NOMO-1 treated with dmso at 0.1 percent for 144 hours (cell line): ENCODE measurements around the gene ZNF185.
"Not testable (repeated sequence)": the region's sequence is repeated elsewhere in the genome, so short reads cannot be mapped to it uniquely, and the experiment has no call there.

Source experiments
- DNase-seq: peaks from one replicate; lab custom pipeline; 2025; ENCODE audit not compliant: unreplicated experiment; lab: John Stamatoyannopoulos, UW

ZNF185 gene

DNA sequence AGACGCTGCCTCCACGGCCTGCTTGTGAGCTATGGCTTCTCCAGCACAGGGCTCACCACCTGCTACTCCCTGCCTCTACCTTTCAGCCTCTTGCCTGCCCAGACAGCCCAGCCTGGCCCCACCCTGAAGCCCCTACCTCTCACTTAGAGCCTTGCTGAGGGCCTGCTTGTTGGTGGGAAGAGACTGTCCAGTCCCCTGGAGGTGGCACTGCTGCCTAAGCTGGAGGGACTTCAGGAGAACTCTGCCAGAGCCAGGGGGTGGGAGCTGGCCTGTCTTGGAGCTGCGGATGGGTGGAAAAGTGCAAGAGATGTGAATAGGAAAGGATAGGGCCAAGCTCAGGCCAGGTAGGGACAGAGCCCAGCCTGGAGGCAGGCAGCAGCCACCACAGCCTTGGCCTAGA is 2.7 kb upstream of the ZNF185 start:
- no peak for DNase-seq

DNA sequence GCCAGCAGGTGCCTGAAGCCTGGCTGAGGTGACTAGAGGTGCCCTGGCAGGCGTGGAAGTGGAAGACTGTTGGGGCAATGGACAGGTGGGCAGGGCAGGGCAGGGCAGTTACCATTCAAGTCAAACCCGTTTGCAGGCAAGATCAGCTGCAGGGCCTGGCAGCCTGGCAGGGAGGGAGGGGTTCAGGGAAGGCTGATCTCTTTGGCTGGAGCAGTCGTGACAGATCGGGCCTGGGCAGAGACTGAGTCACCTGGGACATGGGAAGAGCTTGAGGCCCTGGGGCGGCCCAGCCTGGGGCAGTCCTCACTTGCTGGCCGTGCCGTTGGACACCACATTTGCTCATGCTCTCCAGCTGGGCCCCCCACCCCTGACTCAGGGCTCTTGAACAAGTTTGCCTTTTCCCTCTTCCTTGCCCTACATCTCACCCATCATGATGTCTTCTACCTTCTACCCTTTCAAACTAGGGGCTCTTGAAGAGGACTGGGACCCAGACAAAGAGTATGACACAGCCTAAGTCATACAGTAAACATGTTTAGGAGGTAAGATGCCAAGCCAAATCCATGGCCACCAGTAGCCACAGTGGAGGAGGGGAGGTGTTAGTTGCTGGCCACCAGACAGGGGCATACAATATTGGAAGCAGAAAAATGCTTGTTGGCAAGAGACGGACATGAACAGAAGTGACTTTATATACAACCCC is 2.0 kb upstream of the ZNF185 start:
- no peak for DNase-seq

DNA sequence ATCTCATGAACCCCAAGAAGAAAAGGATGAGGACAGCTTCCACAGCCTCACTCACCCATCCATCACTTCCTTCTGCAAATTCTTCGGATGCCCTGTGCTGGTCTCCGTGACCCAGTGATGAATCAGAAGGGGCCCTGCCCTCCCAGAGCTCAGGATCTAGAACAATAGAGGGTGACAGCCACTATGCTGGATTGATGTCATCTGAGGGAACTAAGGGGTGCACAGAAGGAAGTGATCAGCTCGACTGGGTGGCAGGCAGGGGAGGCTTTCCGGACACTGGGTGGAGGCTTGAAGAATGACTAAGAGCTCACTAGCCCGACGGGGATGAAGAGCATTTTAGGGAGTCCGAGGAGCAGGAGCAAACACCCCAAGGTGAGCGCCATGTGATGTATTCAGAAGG is 1.4 kb upstream of the ZNF185 start:
- DNase-seq = no peak

DNA sequence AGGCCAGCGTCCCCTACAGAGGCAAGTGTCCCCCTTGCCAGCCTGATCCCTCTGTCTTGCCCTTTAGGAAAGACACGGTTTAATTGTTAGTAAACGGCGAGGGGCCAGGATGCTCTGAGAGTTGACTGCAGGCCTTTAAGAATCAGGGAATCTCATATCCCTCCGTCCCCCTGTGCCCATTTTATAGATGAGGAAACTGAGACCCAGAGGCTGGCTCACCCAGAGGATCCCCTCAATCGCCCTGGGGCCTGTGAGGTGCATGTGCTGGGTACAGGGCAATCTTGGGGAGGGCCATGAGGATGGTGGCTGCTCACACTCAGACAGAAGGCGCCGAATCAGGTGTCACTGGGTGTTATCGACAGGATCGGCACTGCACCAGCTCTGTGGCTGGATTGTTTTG is 575 bp downstream of the ZNF185 start:
- no peak for DNase-seq

DNA sequence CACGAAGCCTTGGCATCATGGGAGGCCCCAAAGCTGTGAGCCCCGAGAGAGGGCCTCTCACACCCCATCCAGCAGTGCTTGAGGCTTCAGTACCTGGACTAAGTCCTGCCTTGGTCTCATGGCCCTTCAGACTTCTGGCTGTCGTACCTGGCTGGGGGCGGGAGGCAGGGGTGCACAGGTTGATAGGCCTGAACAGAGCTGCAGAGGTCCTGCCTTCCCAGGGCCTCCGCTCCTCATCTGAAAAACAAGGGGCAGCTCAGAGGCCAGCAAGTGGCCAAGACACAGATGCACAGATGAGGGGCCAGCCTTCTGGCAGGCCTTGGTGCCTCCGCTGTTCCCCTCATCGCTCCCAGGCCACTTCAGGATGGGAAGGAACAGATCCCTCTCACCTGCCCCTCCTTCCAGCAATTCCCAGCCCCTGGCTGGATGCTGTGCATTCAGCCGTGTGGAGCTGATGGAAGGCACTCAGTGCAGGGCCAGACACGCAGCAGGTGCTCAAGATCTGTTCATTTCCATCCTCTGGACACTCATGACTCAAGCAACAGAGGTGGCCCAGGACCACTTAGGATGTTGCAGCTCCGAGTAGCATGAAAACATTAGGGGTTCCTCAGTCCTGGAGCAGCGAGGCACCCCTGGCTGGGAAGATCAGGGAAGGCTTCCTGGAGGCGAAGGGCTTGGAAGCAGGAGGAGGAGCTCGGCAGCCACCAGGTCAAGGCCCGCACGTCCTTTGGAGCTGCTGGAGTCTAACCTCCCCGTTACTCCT is 1.4 kb downstream of the ZNF185 start:
- no peak for DNase-seq

DNA sequence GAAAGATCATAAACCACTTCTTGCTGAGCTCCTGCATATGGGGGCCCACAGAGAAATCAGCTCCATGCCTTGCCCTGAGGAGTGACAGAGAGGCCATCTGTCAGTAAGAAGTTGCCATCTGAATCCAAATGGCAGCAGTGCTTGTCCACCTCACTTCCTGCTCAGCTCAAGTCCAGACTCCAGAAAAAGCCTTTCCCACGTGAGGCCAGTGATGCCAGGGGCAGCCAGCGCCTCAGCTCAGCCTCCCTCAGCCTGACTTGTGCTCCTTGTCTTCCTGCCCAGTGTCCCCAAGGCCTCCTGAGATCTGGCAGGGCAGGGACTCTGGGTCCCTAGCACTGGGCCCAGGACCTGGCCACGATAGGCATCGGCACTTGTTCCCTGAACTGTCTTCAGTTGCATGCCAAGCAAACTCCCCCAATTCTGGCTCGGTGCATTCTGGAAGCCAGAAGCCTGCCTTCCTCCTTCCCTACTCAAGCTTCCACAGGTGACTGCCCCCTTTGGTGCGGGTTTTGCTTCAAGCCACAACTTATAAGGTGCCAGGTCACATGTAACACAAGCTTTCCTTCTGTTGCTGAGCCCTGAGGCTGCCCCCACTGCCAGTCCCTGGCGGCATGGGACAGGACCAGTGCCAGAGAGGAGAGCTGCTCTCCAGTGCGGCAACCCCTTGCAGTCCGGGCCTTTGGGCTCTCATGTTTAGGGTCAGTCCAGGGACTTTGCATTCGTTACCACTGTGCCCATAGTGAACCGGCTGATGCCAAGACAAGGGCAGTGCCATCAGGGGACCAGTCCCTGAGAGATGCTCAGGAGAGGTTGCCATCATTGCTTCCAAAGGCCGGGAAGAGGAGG is 2.2 kb downstream of the ZNF185 start:
- no peak for DNase-seq

DNA sequence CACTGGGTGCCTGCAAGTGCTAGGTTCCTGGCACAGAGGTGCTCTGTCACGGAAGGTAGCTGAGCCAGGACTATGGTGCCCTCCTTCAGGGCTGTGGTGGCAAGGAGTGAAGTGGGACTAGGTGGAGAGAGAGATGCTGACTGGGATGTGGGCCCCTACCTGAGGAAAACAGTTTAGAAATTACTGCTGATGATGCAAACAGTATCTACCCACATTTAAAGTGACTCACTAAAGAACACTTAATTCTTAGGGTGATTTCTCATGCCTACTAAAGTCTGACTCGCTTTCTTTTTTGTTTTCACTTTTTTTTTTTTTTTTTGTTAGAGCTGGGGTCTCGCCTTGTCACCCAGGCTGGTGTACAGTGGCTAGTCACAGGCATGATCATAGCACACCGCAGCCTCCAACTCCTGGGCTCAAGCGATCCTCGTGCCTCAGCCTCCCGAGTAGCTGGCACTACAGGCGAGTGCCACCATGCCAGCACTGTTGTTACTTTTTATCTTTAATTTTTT is 3.1 kb downstream of the ZNF185 start:
- DNase-seq = no peak

DNA sequence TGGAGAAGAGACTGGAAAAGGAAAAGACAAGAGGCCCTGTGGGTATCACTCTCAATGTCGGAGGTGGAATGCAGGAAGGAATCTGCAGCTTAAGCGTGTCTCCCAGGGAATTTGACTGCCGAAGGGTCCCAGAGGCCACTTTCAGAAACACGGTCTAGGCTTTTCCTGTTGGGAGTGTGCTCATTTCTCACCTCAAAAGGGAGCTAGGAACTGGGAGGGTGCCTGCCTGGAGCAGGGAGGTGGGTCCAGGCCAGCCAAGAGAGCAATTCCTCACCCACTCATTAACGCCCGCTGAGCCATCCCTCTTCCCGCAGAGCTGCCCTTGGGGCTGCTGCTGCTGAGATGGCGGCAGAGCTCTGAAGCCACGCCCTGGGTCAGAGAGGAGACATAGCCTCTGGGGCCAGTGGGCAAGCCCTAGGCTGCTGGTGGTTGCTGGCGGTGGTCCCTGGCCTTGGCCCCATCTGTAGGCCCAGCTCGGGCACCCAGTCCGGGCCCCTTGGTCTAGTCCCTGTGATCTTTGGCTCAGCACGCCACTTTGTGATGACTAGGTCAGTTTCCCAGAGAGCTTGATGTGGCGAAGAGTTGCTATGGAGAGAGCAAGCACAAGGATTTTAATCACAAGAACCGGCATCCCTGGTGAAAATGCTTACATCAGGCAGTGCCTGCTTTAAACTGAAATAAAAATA is 4.1 kb downstream of the ZNF185 start:
- no peak for DNase-seq

DNA sequence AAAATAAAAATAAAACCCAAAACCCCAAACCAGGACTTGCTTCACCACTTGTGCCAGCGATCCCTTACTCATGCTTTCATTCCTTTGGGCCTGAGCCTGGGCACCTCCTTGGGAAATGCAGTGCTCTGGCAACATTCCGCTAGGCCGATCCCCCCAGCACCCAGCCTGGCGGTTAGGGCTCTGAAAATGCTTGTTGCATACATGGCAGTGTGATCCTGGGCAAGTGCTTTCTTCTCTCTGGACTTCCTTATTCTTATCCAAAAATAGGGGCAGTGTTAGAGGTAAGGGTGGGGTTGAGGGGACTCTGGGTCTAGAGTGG is 4.6 kb downstream of the ZNF185 start:
- DNase-seq = no peak

DNA sequence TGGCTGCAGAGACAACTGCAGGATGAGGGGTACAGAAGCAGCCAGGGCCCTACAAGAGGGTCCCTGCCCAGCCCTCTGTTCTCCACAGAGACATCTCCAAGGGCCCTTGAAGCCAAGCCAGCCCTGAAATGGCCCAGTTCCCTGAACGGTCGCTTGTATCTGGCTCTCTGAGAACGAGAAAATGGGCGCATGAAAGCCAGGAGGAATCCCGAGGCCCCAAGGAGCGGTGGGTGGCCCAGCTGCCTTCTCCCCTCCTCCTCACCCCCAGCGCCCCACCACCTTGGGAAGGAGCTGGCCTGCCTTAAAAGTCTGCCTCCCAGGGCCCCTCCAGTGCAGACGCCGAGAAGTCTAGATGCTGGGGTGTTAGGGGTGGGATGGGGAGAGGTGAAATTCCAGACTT is 5.7 kb downstream of the ZNF185 start:
- no peak for DNase-seq

DNA sequence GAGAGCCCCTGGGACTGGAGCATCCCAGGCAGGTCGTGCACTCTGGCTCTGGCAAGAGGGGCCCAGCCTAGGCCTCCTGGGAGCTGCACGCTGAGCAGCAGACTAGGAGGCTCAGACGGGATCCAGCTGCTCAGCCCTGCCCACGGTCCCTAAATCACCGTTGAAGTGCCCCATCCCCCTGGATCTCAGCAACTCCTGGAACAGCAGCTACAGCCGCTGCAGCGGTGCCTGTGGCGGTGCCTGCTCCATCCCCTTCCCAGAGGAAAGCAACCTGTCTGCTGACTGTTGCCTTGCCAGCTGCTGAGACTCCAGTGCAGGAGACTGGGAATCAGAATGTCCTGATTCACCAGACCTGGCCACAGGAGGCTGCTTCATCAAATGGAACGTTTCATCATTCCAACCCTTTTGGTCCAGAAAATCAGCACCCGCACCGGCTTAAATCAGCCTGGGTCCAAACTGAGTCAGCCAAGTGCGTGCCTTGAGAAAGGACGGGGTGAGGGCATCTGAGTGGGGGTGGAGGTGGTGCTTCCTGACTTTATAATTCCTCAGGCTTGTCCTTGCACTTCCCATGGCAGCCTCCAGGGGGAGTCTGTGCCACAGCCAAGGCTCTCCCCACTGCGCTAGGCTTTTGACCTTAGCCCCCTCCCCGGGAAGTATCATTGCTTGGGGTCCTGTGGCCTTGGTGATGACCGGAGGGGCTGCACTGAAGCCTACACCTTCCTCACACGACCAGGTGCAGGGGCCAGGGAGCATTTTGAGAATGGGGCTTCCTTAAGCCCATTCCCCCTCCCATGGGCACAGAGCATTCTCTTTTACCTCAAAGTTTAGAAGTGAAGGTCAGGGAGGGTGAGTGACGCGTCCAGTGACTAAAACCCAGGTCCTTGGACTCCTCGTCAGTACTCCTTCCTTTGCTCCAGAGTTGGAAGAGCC is 6.5 kb downstream of the ZNF185 start:
- no peak for DNase-seq

DNA sequence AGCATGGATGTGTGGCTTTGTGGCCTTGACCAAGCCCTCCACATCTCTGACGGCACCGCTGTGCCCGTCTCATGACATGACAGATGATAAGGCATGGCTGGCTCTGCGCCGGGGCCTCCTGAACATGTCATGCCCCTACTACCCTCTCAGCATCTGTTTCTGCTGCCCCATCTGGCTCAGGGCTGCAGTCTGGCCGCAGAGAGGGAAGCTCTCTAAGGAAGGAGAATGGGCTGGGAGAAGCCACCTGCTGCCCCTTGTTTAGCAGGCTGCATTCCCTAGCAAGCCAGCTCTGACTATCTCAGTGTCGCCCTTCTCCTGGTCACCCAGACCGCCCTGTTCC is 7.2 kb downstream of the ZNF185 start:
- DNase-seq = no peak

DNA sequence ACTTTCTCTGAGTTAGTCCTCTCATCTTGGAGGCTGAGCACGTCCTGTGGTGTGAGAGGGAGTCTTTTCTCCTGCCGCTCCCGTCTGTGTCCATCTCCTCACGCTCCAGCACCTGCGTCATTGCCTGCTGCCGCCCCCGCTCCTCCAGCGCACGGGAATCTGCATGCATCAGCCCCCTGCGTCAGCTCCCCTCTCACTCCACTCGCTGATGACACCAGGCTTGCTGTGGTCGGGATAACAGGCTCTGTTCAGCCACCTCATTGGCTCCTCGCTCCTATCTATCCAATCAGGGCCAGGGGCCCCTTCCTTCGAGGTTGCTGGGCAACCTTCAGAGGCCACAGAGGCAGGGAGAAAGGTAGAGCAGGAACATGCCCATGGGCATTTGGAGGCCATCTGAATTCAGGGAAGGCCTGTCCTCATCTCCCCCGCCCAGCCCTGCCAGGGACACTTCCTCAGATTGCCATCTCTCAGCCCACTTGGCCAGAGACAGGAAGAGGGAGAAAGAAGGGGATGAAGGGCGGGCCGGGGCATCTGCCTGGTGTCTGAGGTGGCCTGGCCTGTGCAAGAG is 9.3 kb downstream of the ZNF185 start:
- DNase-seq = no peak

DNA sequence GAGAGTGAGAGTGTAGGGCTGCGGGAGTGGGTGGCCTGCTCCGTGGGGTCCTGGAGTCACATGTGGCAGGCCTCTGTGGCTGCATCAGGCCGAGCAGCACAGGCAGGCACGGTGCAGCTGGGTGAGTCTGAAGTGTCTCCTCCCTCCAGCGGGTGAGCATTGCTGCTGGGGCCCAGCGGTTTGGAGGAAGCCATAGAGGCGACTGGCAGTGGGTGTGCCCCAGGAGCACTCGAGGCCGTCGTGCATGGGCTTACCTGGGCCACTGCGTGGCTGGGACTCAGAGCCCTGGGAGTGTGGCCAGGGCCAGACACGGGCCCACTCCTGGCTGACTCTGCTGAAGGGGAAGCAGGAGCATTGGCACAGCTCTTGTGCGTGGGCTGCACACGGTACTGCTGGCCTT is 10.6 kb downstream of the ZNF185 start:
- no peak for DNase-seq

DNA sequence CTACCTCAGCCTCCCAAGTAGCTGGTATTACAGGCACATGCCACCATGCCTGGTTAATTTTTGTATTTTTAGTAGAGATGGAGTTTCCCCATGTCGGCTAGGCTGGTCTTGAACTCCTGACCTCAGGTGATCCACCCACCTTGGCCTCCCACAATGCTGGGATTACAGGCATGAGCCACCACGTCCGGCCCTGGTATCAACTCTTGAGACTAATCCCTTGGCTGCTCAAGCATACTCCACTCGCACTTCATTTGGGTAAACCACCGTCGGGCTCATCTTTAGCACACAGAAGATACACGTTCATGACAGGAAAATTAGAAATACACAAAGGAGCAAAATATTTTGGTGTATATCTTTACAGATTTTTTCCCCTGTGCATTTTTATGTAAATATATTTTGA is 12.2 kb downstream of the ZNF185 start:
- DNase-seq = not testable (repeated sequence)

DNA sequence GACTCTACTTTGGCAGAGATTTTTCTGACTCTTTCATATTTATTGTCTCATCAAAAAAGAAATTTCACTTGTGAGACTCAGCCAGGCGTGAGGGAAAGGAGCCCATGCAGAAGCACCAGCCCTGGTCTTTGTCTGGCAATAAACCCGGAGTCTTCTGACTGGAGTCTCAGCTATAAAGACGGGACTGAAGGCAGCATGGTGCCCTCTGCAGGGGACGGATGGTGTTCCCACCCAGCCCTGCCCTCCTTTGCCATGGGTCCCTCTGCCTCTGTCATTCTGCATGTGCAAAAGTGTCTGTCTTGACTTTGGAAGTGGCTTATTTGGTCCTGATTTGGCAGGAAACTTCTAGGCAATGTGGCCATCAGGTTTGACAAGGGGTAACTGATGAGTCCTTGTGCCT is 14.2 kb downstream of the ZNF185 start:
- DNase-seq = no peak

DNA sequence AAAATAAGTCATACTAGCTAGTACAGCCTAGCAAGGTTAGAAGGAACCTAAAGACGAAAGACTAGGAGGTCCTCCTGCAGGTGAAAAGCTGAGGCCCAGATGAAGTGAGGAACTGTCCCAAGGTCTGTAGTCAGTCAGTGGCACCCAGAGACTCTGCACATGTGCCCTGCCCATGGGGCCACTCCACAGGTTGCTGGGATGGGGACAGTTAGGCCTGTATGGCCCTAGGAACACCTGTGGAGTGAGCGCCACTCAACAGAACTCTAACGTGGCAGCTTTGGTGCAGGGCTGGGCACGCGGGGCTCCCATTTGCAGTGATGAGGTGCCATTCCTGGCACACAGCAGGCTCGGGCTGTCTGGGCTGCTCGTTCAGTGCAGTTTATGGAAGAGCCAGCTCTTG is 14.8 kb downstream of the ZNF185 start:
- DNase-seq = no peak

DNA sequence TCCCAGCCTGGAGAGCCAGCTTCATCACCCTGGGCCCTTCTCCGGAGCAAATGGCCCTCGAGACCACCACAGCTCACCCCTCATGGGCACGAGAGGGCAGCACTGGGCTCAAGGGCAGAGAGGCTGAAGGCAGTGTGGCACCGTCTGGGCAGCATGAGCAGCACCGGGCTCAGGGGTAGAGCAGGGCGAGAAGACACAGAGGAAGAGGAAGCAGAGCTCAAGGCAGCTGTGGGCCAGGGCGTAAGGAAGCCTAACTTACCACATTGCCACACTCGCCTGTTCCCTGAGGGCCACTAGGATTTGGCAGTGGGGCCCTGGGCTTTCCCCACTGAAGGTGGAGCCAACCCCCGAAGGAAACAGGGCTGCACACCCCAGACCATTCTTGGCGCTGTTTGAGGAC is 15.5 kb downstream of the ZNF185 start:
- no peak for DNase-seq

DNA sequence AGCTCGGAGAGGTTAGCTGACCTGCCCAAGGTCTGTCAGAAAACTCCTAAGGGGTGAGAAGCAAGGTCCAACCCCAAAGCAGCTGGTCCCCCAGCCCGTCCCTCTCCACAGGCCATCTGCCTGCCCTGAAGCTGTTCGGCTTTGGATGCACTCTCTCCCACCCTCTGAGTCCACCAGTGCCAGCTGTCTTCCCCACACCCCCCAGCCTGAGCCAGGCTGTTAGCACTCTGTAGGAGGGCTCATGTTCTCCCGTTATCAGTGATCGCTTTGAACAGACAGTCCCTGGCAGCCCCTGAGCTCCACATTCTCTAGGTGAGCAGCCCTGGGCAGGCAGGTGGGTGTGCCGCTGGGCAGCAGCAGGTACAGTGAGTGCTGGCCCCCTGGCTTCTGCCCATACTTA is 16.0 kb downstream of the ZNF185 start:
- DNase-seq = no peak
